WTC11 (cell line): ENCODE data around the gene CPSF3. TPM values are rescaled to one million over a fixed set of nuclear protein-coding genes. Genes with fewer than 3 reads are reported as not detected.

Experiments used
- ATAC-seq: fragments of 200-7000 bp; cut with Tn5 transposase; 2 replicates; pipeline ENCODE4 v1.10.0; 2021; ENCODE audit warnings: mild to moderate bottlenecking, moderate library complexity
- CTCF ChIA-PET: fragments of 300-600 bp; sonication (Branson Sonifier 250); formaldehyde crosslinking; loops from one replicate; lab custom pipeline; 2021; ENCODE audit warnings: antibody characterized with exemption; lab: Charles Lee
- POLR2A ChIA-PET: fragments of 350-600 bp; sonication (Branson Sonifier 250); formaldehyde crosslinking; loops from one replicate; lab custom pipeline; 2021; ENCODE audit warnings: antibody characterized with exemption; lab: Charles Lee
- DNase-seq: peaks from one replicate; pipeline ENCODE4 v3.0.0; 2021; ENCODE audit warnings: low spot score
- H3K27ac Mint-ChIP-seq: 2 replicates; pipeline ENCODE4 v1.8.0; 2021; ENCODE audit warnings: mixed read lengths
- H3K27me3 Mint-ChIP-seq: 2 replicates; pipeline ENCODE4 v1.8.0; 2021; ENCODE audit warnings: low read depth, mild to moderate bottlenecking, moderate library complexity, mixed read lengths
- H3K36me3 Mint-ChIP-seq: 2 replicates; pipeline ENCODE4 v1.8.0; 2021; ENCODE audit warnings: mixed read lengths
- H3K4me1 Mint-ChIP-seq: 2 replicates; pipeline ENCODE4 v1.8.0; 2022; ENCODE audit warnings: mixed read lengths
- H3K4me3 Mint-ChIP-seq: 2 replicates; pipeline ENCODE4 v1.8.0; 2021; ENCODE audit warnings: mild to moderate bottlenecking, moderate library complexity, mixed read lengths
- H3K9me3 Mint-ChIP-seq: 2 replicates; pipeline ENCODE4 v1.8.0; 2021; ENCODE audit warnings: mixed read lengths
- CREB1 ChIP-seq: sonication (generic); formaldehyde crosslinking; IDR thresholded peaks from 2 replicates; pipeline ENCODE4 v1.8.0; 2023; ENCODE audit warnings: mild to moderate bottlenecking, missing genetic modification reagents
- OVOL2 ChIP-seq: fragments of 250-450 bp; sonication (Bioruptor Pico); IDR thresholded peaks from 2 replicates; pipeline ENCODE4 v1.9.0; 2021; ENCODE audit warnings: mild to moderate bottlenecking, borderline replicate concordance
- TCF7 ChIP-seq: sonication (generic); formaldehyde crosslinking; IDR thresholded peaks from 2 replicates; pipeline ENCODE4 v1.8.0; 2022; ENCODE audit warnings: mild to moderate bottlenecking, low read depth, missing genetic modification reagents, moderate library complexity
- TEAD4 ChIP-seq: sonication (generic); formaldehyde crosslinking; IDR thresholded peaks from 2 replicates; pipeline ENCODE4 v1.8.0; 2022; ENCODE audit warnings: mild to moderate bottlenecking, missing genetic modification reagents
- ZNF317 ChIP-seq: sonication (generic); formaldehyde crosslinking; IDR thresholded peaks from 2 replicates; pipeline ENCODE4 v1.8.1; 2023; ENCODE audit warnings: low read depth, mild to moderate bottlenecking, moderate library complexity, missing genetic modification reagents, borderline replicate concordance
- ZNF423 ChIP-seq: fragments of 250-450 bp; sonication (Bioruptor Pico); IDR thresholded peaks from 2 replicates; pipeline ENCODE4 v2.1.2; 2022; ENCODE audit warnings: mild to moderate bottlenecking, moderate library complexity
- ZNF671 ChIP-seq: fragments of 250-450 bp; sonication (Bioruptor Pico); IDR thresholded peaks from 2 replicates; pipeline ENCODE4 v1.8.0; 2021; ENCODE audit warnings: mild to moderate bottlenecking
- total RNA-seq: library from RNA; stranded (reverse); gene quantifications from 3 replicates; pipeline ENCODE4 v1.2.3, GENCODE V29; 2021
- TF ChIP-seq, protein P1 (sequence below): sonication (generic); formaldehyde crosslinking; conservative IDR thresholded peaks from 2 replicates; pipeline ENCODE4 v1.8.1; 2022; ENCODE audit warnings: mild to moderate bottlenecking, missing genetic modification reagents
- TF ChIP-seq, protein P2 (sequence below): sonication (generic); formaldehyde crosslinking; IDR thresholded peaks from 2 replicates; pipeline ENCODE4 v1.8.1; 2023; ENCODE audit warnings: mild to moderate bottlenecking, missing genetic modification reagents
- TF ChIP-seq, protein P3 (sequence below): sonication (generic); formaldehyde crosslinking; IDR thresholded peaks from 2 replicates; pipeline ENCODE4 v1.8.1; 2022; ENCODE audit warnings: mild to moderate bottlenecking, moderate library complexity, missing genetic modification reagents
- TF ChIP-seq, protein P4 (sequence below): fragments of 250-450 bp; sonication (Bioruptor Pico); conservative IDR thresholded peaks from 2 replicates; pipeline ENCODE4 v1.9.0; 2021; ENCODE audit warnings: mild to moderate bottlenecking
- TF ChIP-seq, protein P5 (sequence below): fragments of 250-450 bp; sonication (Bioruptor Pico); IDR thresholded peaks from 2 replicates; pipeline ENCODE4 v1.8.0; 2021; ENCODE audit warnings: mild to moderate bottlenecking
- TF ChIP-seq, protein P6 (sequence below): sonication (generic); formaldehyde crosslinking; IDR thresholded peaks from 2 replicates; pipeline ENCODE4 v1.8.1; 2022; ENCODE audit warnings: mild to moderate bottlenecking, missing genetic modification reagents, moderate library complexity, borderline replicate concordance
- TF ChIP-seq, protein P7 (sequence below): sonication (generic); formaldehyde crosslinking; IDR thresholded peaks from 2 replicates; pipeline ENCODE4 v1.8.1; 2022; ENCODE audit warnings: missing genetic modification reagents, borderline replicate concordance
- TF ChIP-seq, protein P8 (sequence below): sonication (generic); formaldehyde crosslinking; IDR thresholded peaks from 2 replicates; pipeline ENCODE4 v1.8.1; 2023; ENCODE audit warnings: mild to moderate bottlenecking, moderate library complexity, missing genetic modification reagents
- TF ChIP-seq, protein P9 (sequence below): sonication (generic); formaldehyde crosslinking; IDR thresholded peaks from 2 replicates; pipeline ENCODE4 v1.8.1; 2022; ENCODE audit warnings: low read depth, missing genetic modification reagents, borderline replicate concordance
- TF ChIP-seq, protein P10 (sequence below): sonication (generic); formaldehyde crosslinking; IDR thresholded peaks from 2 replicates; pipeline ENCODE4 v1.8.1; 2023; ENCODE audit warnings: mild to moderate bottlenecking, missing genetic modification reagents, moderate library complexity

CPSF3 gene
- total RNA-seq, 1 experiment from 2014 or later = 88.4 TPM

DNA sequence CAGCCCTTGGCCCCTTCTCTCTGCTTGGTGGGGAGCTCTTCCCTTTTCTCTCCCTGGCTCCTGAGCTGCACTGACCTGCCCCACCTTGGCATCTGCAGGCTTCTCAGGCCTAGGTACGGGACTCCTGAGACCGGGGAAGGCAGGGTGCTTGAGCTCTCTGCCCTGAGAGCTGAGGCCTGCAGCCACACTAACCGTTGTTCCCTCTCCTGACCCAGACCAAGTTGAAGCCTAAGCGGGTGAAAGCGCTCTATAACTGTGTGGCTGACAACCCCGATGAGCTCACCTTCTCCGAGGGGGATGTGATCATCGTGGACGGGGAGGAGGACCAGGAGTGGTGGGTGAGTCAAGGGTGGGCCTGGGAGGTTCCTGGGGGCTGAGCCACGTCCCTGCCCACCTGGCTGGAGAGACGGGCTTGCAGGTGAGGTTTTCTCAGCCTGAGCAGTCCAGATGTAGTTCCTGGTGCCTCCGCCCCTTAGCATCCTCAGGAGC lies 22.4 kb upstream of the CPSF3 start:
- Mint-ChIP-seq H3K4me1 (peaks cover 11% of the 10 kb centered on the region), H3K9me3 (no peaks in the 10 kb centered on the region), H3K27me3 (no peaks in the 10 kb centered on the region), H3K36me3 (peaks cover 7% of the 10 kb centered on the region), H3K27ac (peak overlapping the region; percentile 87), H3K4me3 (no peak overlapping the region)
- CTCF ChIA-PET = interaction anchor here (0.5 to 3.3 kb wide), 10 partner anchors 14 to 331 kb away, joined by 3 to 10 read pairs (median 4); partner anchors contain the start of gene ITGB1BP1
- POLR2A ChIA-PET = interaction anchor here (1.2 kb wide), 1 partner anchor 21 kb away, joined by 3 read pairs; no protein-coding TSS in a partner anchor
- TF ChIP-seq, protein P1, sequence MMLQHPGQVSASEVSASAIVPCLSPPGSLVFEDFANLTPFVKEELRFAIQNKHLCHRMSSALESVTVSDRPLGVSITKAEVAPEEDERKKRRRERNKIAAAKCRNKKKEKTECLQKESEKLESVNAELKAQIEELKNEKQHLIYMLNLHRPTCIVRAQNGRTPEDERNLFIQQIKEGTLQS (CRISPR knock-in tag) = no peak
- no peak for TF ChIP-seq CREB1
- TF ChIP-seq TCF7 = no peak
- TF ChIP-seq, protein P2, sequence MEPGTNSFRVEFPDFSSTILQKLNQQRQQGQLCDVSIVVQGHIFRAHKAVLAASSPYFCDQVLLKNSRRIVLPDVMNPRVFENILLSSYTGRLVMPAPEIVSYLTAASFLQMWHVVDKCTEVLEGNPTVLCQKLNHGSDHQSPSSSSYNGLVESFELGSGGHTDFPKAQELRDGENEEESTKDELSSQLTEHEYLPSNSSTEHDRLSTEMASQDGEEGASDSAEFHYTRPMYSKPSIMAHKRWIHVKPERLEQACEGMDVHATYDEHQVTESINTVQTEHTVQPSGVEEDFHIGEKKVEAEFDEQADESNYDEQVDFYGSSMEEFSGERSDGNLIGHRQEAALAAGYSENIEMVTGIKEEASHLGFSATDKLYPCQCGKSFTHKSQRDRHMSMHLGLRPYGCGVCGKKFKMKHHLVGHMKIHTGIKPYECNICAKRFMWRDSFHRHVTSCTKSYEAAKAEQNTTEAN (CRISPR knock-in tag) = no peak
- TF ChIP-seq, protein P3, sequence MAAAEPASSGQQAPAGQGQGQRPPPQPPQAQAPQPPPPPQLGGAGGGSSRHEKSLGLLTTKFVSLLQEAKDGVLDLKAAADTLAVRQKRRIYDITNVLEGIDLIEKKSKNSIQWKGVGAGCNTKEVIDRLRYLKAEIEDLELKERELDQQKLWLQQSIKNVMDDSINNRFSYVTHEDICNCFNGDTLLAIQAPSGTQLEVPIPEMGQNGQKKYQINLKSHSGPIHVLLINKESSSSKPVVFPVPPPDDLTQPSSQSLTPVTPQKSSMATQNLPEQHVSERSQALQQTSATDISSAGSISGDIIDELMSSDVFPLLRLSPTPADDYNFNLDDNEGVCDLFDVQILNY (CRISPR knock-in tag) = no peak
- no peak for TF ChIP-seq ZNF423 (CRISPR knock-in tag)
- TF ChIP-seq ZNF317 (CRISPR knock-in tag) = no peak
- TF ChIP-seq, protein P4, sequence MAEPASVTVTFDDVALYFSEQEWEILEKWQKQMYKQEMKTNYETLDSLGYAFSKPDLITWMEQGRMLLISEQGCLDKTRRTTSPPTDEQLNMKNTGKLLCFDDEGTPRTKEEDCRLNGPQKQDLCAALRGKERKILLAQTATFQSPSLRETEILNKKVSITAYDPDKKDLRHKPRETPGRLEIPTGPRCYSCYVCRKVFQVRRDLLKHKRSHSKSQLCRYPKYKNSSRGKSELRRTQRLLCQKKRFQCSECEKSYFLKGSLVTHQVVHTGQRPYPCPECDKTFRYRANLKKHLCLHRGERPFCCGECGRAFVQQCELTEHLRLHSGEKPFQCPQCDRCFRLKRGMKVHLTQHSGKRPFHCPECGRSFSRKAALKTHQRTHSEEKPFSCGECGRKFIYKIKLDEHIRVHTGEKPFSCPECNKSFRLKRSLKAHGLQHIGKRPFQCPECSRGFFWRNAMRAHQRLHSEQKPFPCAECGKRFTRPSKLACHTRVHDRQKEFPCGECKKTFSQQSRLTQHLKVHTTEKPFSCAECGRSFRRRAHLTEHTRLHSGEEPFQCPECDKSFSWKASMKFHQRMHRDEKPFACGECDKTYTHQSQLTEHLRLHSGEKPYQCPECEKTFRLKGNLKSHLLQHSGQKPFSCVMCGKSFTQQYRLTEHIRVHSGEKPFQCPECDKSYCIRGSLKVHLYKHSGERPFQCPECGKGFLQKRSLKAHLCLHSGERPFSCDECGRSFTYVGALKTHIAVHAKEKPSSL = no peak
- ATAC-seq (no peak), DNase-seq (no peak)

DNA sequence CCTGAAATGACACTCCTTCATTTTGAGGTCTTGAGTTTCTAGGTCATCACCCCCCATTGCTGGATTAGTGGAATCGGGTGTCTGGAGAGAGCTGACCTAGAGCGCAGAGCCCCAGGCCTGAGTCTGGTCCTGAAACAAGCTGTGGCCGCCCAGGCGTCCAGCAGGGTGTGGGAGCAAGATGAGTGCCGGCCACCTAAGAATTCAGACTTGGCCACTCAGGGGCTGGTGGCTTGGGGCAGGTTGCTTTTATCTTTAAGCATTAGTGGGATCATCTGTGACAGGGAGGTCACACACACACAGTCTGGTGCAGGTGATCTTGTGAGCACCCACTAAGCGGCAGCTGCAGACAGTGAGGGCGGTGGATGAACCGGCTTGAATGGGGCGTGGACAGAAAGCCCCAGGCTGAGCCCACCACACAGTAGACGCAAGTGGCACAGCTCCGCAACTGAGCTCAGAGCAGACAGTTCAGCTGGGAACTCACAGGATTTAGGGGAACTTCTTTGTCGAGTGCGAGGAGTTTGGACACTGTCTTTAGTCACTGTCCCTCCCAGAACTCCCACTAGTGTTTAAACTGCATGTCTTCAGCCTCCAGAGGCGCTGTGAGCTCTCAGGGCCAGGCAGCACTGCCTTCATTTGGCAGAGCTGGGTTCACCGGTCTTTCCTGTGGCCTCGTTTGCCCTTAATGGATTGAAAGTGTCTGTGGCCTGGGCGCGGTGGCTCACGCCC lies 21.6 kb upstream of the CPSF3 start:
- POLR2A ChIA-PET = interaction anchor here (1.2 kb wide), 1 partner anchor 20 kb away, joined by 3 read pairs; no protein-coding TSS in a partner anchor
- Mint-ChIP-seq H3K27ac (no peak overlapping the region), H3K4me1 (peaks cover 11% of the 10 kb centered on the region), H3K4me3 (no peak overlapping the region), H3K36me3 (peaks cover 7% of the 10 kb centered on the region), H3K27me3 (no peaks in the 10 kb centered on the region), H3K9me3 (no peaks in the 10 kb centered on the region)
- ATAC-seq = no peak; the same call in none of the 2 replicates
- no peak for DNase-seq
- CTCF ChIA-PET = interaction anchor here (0.5 to 3.3 kb wide), 9 partner anchors 9 to 330 kb away, joined by 3 to 10 read pairs (median 6); partner anchors contain the start of gene ITGB1BP1
- TF ChIP-seq, protein P5, sequence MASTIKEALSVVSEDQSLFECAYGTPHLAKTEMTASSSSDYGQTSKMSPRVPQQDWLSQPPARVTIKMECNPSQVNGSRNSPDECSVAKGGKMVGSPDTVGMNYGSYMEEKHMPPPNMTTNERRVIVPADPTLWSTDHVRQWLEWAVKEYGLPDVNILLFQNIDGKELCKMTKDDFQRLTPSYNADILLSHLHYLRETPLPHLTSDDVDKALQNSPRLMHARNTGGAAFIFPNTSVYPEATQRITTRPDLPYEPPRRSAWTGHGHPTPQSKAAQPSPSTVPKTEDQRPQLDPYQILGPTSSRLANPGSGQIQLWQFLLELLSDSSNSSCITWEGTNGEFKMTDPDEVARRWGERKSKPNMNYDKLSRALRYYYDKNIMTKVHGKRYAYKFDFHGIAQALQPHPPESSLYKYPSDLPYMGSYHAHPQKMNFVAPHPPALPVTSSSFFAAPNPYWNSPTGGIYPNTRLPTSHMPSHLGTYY (CRISPR knock-in tag) = no peak
- TF ChIP-seq OVOL2 (CRISPR knock-in tag) = no peak
- no peak for TF ChIP-seq ZNF671 (CRISPR knock-in tag)
- TF ChIP-seq, protein P6, sequence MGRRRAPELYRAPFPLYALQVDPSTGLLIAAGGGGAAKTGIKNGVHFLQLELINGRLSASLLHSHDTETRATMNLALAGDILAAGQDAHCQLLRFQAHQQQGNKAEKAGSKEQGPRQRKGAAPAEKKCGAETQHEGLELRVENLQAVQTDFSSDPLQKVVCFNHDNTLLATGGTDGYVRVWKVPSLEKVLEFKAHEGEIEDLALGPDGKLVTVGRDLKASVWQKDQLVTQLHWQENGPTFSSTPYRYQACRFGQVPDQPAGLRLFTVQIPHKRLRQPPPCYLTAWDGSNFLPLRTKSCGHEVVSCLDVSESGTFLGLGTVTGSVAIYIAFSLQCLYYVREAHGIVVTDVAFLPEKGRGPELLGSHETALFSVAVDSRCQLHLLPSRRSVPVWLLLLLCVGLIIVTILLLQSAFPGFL = no peak
- TF ChIP-seq, protein P7, sequence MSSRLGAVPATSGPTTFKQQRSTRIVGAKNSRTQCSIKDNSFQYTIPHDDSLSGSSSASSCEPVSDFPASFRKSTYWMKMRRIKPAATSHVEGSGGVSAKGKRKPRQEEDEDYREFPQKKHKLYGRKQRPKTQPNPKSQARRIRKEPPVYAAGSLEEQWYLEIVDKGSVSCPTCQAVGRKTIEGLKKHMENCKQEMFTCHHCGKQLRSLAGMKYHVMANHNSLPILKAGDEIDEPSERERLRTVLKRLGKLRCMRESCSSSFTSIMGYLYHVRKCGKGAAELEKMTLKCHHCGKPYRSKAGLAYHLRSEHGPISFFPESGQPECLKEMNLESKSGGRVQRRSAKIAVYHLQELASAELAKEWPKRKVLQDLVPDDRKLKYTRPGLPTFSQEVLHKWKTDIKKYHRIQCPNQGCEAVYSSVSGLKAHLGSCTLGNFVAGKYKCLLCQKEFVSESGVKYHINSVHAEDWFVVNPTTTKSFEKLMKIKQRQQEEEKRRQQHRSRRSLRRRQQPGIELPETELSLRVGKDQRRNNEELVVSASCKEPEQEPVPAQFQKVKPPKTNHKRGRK (CRISPR knock-in tag) = no peak
- TF ChIP-seq, protein P8, sequence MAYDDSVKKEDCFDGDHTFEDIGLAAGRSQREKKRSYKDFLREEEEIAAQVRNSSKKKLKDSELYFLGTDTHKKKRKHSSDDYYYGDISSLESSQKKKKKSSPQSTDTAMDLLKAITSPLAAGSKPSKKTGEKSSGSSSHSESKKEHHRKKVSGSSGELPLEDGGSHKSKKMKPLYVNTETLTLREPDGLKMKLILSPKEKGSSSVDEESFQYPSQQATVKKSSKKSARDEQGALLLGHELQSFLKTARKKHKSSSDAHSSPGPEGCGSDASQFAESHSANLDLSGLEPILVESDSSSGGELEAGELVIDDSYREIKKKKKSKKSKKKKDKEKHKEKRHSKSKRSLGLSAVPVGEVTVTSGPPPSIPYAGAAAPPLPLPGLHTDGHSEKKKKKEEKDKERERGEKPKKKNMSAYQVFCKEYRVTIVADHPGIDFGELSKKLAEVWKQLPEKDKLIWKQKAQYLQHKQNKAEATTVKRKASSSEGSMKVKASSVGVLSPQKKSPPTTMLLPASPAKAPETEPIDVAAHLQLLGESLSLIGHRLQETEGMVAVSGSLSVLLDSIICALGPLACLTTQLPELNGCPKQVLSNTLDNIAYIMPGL (CRISPR knock-in tag) = no peak
- TF ChIP-seq CREB1 = no peak
- TF ChIP-seq, protein P9, sequence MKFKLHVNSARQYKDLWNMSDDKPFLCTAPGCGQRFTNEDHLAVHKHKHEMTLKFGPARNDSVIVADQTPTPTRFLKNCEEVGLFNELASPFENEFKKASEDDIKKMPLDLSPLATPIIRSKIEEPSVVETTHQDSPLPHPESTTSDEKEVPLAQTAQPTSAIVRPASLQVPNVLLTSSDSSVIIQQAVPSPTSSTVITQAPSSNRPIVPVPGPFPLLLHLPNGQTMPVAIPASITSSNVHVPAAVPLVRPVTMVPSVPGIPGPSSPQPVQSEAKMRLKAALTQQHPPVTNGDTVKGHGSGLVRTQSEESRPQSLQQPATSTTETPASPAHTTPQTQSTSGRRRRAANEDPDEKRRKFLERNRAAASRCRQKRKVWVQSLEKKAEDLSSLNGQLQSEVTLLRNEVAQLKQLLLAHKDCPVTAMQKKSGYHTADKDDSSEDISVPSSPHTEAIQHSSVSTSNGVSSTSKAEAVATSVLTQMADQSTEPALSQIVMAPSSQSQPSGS (CRISPR knock-in tag) = no peak
- no peak for TF ChIP-seq TEAD4 (CRISPR knock-in tag)
- TF ChIP-seq ZNF317 (CRISPR knock-in tag) = no peak
- TF ChIP-seq, protein P10, sequence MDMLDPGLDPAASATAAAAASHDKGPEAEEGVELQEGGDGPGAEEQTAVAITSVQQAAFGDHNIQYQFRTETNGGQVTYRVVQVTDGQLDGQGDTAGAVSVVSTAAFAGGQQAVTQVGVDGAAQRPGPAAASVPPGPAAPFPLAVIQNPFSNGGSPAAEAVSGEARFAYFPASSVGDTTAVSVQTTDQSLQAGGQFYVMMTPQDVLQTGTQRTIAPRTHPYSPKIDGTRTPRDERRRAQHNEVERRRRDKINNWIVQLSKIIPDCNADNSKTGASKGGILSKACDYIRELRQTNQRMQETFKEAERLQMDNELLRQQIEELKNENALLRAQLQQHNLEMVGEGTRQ (CRISPR knock-in tag) = no peak
